A549 (cell line): ENCODE measurements around the gene SCRT2. TPM values are rescaled to one million over a fixed set of nuclear protein-coding genes. Genes with fewer than 3 reads are reported as not detected.

Source experiments
- ATAC-seq, 2 experiments: fragments of 200-7000 bp in 1 of 2; fragments of >200 bp in 1 of 2; cut with Nextera tagmentation in 1 of 2; cut with Tn5 transposase in 1 of 2; 3 replicates each; pipeline versions ENCODE4 v1.8.0 to v1.9.1; 2018 to 2020; ENCODE audit warnings: mild to moderate bottlenecking in 1 of 2, moderate library complexity in 1 of 2
- CTCF ChIA-PET: fragments of 300-600 bp; sonication (Branson Sonifier 250); formaldehyde crosslinking; extraction: SDS; loops from one replicate; lab custom pipeline; 2021; ENCODE audit warnings: antibody characterized with exemption, inconsistent platforms; lab: Yijun Ruan, JAX
- POLR2A ChIA-PET: fragments of 350-600 bp; formaldehyde crosslinking; extraction: SDS; loops from one replicate; lab custom pipeline; 2021; ENCODE audit warnings: antibody characterized with exemption, inconsistent platforms; lab: Yijun Ruan, JAX
- DNase-seq, 2 experiments: peaks; one replicate each; pipeline versions ENCODE4 v3.0.0 to v3.0.0-alpha.2; 2011 to 2016; ENCODE audit warnings: low read depth in 1 of 2, low spot score in 1 of 2
- FAIRE-seq: peaks from 2 replicates; lab custom pipeline; 2011; peaks lifted over from hg19 to GRCh38; lab: Jason Lieb, UNC
- H3K27ac ChIP-seq, 2 experiments: fragments of >200 bp; sonication (Bioruptor Twin); formaldehyde crosslinking; 3 replicates each; pipeline ENCODE4 v1.5.1; 2016 to 2017
- H3K4me1 ChIP-seq: fragments of >200 bp; sonication (Bioruptor Twin); formaldehyde crosslinking; 3 replicates; pipeline ENCODE4 v1.6.1; 2016
- H3K4me2 ChIP-seq: fragments of >200 bp; sonication (Bioruptor Twin); formaldehyde crosslinking; 3 replicates; pipeline ENCODE4 v1.6.1; 2016
- H3K4me3 ChIP-seq: fragments of >200 bp; sonication (Bioruptor Twin); formaldehyde crosslinking; 3 replicates; pipeline ENCODE4 v1.5.1; 2016
- H3K9me3 ChIP-seq: fragments of >200 bp; sonication (Bioruptor Twin); formaldehyde crosslinking; 3 replicates; pipeline ENCODE4 v1.6.1; 2016
- CBX8 ChIP-seq: fragments of 200-600 bp; sonication (generic); IDR thresholded peaks from 2 replicates; pipeline ENCODE4 v1.6.1; 2016
- CEBPB ChIP-seq, 2 experiments: fragments of >200 bp in 1 of 2; sonication (Bioruptor Twin) in 1 of 2; formaldehyde crosslinking in 1 of 2; IDR thresholded peaks; 2 replicates each; pipeline ENCODE4 v1.6.1; 2012 to 2016
- EHF ChIP-seq: fragments of 250-450 bp; sonication (Bioruptor Pico); IDR thresholded peaks from 2 replicates; pipeline ENCODE4 v1.5.0; 2020; ENCODE audit warnings: mild to moderate bottlenecking
- ELK1 ChIP-seq: fragments of 150-350 bp; IDR thresholded peaks from 2 replicates; pipeline ENCODE4 v1.6.1; 2014; ENCODE audit warnings: low read depth, mild to moderate bottlenecking, low read length
- FOSB ChIP-seq: fragments of 250-450 bp; sonication (Bioruptor Pico); IDR thresholded peaks from 2 replicates; pipeline ENCODE4 v1.5.0; 2020; ENCODE audit warnings: mild to moderate bottlenecking, moderate library complexity
- FOXS1 ChIP-seq: fragments of 250-450 bp; sonication (Bioruptor Pico); IDR thresholded peaks from 2 replicates; pipeline ENCODE4 v1.5.0; 2020; ENCODE audit warnings: mild to moderate bottlenecking, moderate library complexity
- GATA3 ChIP-seq: IDR thresholded peaks from 2 replicates; pipeline ENCODE4 v1.6.1; 2012; ENCODE audit warnings: borderline replicate concordance
- HDAC2 ChIP-seq: fragments of 200-600 bp; sonication (generic); IDR thresholded peaks from 2 replicates; pipeline ENCODE4 v1.6.1; 2016
- HEYL ChIP-seq: fragments of 250-450 bp; sonication (Bioruptor Pico); IDR thresholded peaks from 2 replicates; pipeline ENCODE4 v1.8.0; 2021; ENCODE audit warnings: mild to moderate bottlenecking, moderate library complexity
- HOXB13 ChIP-seq: fragments of 250-450 bp; sonication (Bioruptor Pico); IDR thresholded peaks from 2 replicates; pipeline ENCODE4 v1.5.0; 2020; ENCODE audit warnings: low read depth, mild to moderate bottlenecking, moderate library complexity
- MYC ChIP-seq: IDR thresholded peaks from 2 replicates; pipeline ENCODE4 v1.6.1; 2012; ENCODE audit warnings: mild to moderate bottlenecking, inconsistent platforms, low read length, improper control_type of control experiment, borderline replicate concordance
- NFE2L2 ChIP-seq: fragments of 150-350 bp; conservative IDR thresholded peaks from 2 replicates; pipeline ENCODE4 v1.6.1; 2014; ENCODE audit warnings: low read length
- NPAS2 ChIP-seq: fragments of 250-450 bp; sonication (Bioruptor Pico); IDR thresholded peaks from 2 replicates; pipeline ENCODE4 v1.8.0; 2022; ENCODE audit warnings: mild to moderate bottlenecking, moderate library complexity, borderline replicate concordance
- PHF8 ChIP-seq: fragments of 200-600 bp; sonication (generic); IDR thresholded peaks from 2 replicates; pipeline ENCODE4 v1.6.1; 2016; ENCODE audit warnings: low read depth, mild to moderate bottlenecking, antibody characterized with exemption, moderate library complexity, borderline replicate concordance
- POLR2A ChIP-seq: IDR thresholded peaks from 2 replicates; pipeline ENCODE4 v1.6.1; 2012; ENCODE audit warnings: mild to moderate bottlenecking, low read length
- RFX5 ChIP-seq: fragments of 450-650 bp; IDR thresholded peaks from 2 replicates; pipeline ENCODE4 v1.7.1; 2014; ENCODE audit warnings: antibody characterized with exemption, mild to moderate bottlenecking, moderate library complexity
- ZNF302 ChIP-seq: fragments of 250-450 bp; sonication (Bioruptor Pico); IDR thresholded peaks from 2 replicates; pipeline ENCODE4 v1.9.0; 2021; ENCODE audit warnings: inconsistent platforms, mild to moderate bottlenecking, moderate library complexity
- WGBS: methylation state at CpG from one replicate; pipeline ENCODE4 v1.1.6; 2017; ENCODE audit errors: missing lambda C conversion rate; 5-methylcytosine and 5-hydroxymethylcytosine counted together
- polyA plus RNA-seq, 4 experiments: library from polyadenylated mRNA; depleted of rRNA in 3 of 4; stranded (reverse); fragments of >200 nt; fragmentation: RNase III in 1 of 4; extraction: RNeasy Plus Mini Kit Qiagen cat#74134 plus additional on column Dnase treatment in 1 of 4; gene quantifications; 2 replicates in 3 of 4; 3 replicates in 1 of 4; pipeline ENCODE4 v1.2.3, GENCODE V29; 2011 to 2017
- TF ChIP-seq, protein P1 (sequence below): fragments of 200-600 bp; sonication (generic); IDR thresholded peaks from 2 replicates; pipeline ENCODE4 v1.6.1; 2016; ENCODE audit warnings: antibody characterized with exemption, mild to moderate bottlenecking, moderate library complexity
- TF ChIP-seq, protein P2 (sequence below): IDR thresholded peaks from 2 replicates; pipeline ENCODE4 v1.6.1; 2012

Gene SCRT2
- polyA plus RNA-seq, 2 of the 4 experiments (the other 2 are of a cell fraction): not detected

DNA sequence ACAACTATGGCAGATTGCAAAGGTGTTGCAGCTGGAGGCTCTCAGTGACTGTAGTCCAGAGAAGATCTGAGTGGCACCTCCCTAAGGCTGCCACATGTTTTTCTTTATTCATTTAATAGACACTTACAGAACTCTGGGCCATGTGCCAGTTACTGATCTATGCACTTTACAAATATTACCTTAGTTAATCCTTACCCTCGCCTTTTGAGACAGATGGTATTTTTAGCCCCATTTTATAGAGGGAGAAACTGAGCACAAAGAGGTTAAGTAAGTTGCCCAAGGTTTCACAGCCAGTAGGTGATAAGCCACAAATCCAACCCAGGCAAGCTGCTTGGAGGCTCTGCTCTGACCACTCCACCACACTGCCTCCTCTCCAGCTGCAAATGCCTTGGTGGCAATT, 6.5 kb upstream of the SCRT2 start:
- ATAC-seq: no peak
- Histone ChIP-seq H3K4me2 (no peak overlapping the region), H3K4me1 (0 out of 3 replicates have a peak, but pooled peaks cover 3% of the 10 kb centered on the region), H3K27ac (no peak overlapping the region), H3K9me3 (no peaks in the 10 kb centered on the region), H3K4me3 (no peak overlapping the region)
- ChIA-PET POLR2A (no interaction called here), CTCF (interaction anchor here (0.8 to 3.4 kb wide), 4 partner anchors 9 to 46 kb away, joined by 4 to 22 read pairs (median 6); no protein-coding TSS in a partner anchor)
- DNase-seq: no peak
- TF ChIP-seq NPAS2 (no peak), FOXS1 (CRISPR knock-in tag) (no peak), ZNF302 (CRISPR knock-in tag) (no peak), ELK1 (no peak), GATA3 (no peak), EHF (no peak), CBX8 (no peak), POLR2A (no peak), HOXB13 (CRISPR knock-in tag) (no peak), NFE2L2 (no peak), MYC (no peak)
- 24% methylated on average over 1 of the region's 1 CpG for WGBS
- no peak for FAIRE-seq

GRCh38 chr20:680638-681187, 5.1 kb upstream of the SCRT2 start:
- WGBS: 41% methylated on average over 2 of the region's 2 CpGs
- no peak for DNase-seq
- Histone ChIP-seq H3K27ac (no peak overlapping the region), H3K9me3 (no peaks in the 10 kb centered on the region), H3K4me3 (no peak overlapping the region), H3K4me1 (peaks cover 9% of the 10 kb centered on the region; the same call in 2 of the 3 replicates), H3K4me2 (no peak overlapping the region)
- no peak for ATAC-seq
- ChIA-PET CTCF (interaction anchor here (3.4 kb wide), 1 partner anchor 13 kb away, joined by 22 read pairs; no protein-coding TSS in a partner anchor), POLR2A (no interaction called here)
- no peak for FAIRE-seq
- no peak for TF ChIP-seq PHF8
- TF ChIP-seq, protein P1, sequence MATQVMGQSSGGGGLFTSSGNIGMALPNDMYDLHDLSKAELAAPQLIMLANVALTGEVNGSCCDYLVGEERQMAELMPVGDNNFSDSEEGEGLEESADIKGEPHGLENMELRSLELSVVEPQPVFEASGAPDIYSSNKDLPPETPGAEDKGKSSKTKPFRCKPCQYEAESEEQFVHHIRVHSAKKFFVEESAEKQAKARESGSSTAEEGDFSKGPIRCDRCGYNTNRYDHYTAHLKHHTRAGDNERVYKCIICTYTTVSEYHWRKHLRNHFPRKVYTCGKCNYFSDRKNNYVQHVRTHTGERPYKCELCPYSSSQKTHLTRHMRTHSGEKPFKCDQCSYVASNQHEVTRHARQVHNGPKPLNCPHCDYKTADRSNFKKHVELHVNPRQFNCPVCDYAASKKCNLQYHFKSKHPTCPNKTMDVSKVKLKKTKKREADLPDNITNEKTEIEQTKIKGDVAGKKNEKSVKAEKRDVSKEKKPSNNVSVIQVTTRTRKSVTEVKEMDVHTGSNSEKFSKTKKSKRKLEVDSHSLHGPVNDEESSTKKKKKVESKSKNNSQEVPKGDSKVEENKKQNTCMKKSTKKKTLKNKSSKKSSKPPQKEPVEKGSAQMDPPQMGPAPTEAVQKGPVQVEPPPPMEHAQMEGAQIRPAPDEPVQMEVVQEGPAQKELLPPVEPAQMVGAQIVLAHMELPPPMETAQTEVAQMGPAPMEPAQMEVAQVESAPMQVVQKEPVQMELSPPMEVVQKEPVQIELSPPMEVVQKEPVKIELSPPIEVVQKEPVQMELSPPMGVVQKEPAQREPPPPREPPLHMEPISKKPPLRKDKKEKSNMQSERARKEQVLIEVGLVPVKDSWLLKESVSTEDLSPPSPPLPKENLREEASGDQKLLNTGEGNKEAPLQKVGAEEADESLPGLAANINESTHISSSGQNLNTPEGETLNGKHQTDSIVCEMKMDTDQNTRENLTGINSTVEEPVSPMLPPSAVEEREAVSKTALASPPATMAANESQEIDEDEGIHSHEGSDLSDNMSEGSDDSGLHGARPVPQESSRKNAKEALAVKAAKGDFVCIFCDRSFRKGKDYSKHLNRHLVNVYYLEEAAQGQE: no peak
- no peak for TF ChIP-seq ELK1
- TF ChIP-seq CEBPB (IDR thresholded peaks at IDR 0.05): no peak
- TF ChIP-seq RFX5: no peak
- TF ChIP-seq HDAC2: no peak
- no peak for TF ChIP-seq FOSB (CRISPR knock-in tag)
- TF ChIP-seq, protein P2, sequence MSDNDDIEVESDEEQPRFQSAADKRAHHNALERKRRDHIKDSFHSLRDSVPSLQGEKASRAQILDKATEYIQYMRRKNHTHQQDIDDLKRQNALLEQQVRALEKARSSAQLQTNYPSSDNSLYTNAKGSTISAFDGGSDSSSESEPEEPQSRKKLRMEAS: no peak
- no peak for TF ChIP-seq HEYL (CRISPR knock-in tag)
